GM10266 (cell line): Measurements from ENCODE around the gene ECM1.
A peak's percentile ranks its signal among the peaks of the same experiment; 100 is the strongest.

Source experiments
- DNase-seq: peaks from one replicate; pipeline ENCODE4 v3.0.0; 2012; ENCODE audit errors: extremely low spot score
- TF ChIP-seq, protein P1 (sequence below): IDR thresholded peaks from 2 replicates; pipeline ENCODE4 v1.5.1; 2012; ENCODE audit warnings: mild to moderate bottlenecking, low read depth; ENCODE audit not compliant: control insufficient read depth, insufficient read depth; ENCODE audit errors: missing control alignments

The ECM1 gene

DNA sequence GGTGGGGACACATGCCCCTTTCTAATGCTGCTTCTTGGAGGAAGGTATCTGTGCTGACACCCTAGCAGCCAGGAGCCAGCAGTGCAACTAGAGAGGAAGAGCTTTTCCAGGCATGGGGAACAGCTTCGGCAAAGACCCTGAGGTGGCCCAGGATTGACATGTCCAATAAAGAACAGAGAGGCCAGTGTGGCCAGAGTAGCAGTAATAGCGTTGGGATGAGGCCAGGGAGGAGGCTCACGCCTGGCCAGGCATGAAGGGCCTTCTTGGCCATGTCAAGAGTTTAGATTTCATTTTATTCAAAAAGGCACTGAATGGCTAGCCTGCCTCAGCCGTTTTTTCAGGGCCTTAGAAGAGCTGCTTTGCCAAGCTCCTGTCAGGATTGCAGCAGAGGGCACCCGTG is 25.0 kb downstream of the ECM1 start:
- no peak for DNase-seq
- TF ChIP-seq, protein P1, sequence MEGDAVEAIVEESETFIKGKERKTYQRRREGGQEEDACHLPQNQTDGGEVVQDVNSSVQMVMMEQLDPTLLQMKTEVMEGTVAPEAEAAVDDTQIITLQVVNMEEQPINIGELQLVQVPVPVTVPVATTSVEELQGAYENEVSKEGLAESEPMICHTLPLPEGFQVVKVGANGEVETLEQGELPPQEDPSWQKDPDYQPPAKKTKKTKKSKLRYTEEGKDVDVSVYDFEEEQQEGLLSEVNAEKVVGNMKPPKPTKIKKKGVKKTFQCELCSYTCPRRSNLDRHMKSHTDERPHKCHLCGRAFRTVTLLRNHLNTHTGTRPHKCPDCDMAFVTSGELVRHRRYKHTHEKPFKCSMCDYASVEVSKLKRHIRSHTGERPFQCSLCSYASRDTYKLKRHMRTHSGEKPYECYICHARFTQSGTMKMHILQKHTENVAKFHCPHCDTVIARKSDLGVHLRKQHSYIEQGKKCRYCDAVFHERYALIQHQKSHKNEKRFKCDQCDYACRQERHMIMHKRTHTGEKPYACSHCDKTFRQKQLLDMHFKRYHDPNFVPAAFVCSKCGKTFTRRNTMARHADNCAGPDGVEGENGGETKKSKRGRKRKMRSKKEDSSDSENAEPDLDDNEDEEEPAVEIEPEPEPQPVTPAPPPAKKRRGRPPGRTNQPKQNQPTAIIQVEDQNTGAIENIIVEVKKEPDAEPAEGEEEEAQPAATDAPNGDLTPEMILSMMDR, result no peak

DNA sequence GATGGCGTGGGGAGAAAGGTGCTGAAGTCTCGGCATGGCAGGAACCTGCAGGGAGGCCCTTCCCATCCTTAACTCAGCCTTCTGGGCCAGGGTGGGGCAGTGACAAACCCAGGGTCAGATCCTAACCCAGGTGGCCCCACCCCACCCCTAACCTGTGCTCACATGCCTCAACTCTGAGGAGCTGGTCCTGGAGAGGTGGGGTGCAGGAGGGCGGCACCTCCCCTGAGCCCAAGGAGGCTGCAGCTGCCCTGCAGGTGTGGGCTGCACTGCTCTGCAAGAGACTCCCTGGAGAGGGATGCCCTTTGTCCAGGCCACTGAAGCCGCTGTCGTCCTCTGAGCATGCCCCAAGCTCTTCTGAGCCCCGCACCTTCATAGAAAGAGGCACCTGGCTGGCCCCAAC is 26.1 kb downstream of the ECM1 start:
- DNase-seq, result no peak
- TF ChIP-seq, protein P1, result no peak

DNA sequence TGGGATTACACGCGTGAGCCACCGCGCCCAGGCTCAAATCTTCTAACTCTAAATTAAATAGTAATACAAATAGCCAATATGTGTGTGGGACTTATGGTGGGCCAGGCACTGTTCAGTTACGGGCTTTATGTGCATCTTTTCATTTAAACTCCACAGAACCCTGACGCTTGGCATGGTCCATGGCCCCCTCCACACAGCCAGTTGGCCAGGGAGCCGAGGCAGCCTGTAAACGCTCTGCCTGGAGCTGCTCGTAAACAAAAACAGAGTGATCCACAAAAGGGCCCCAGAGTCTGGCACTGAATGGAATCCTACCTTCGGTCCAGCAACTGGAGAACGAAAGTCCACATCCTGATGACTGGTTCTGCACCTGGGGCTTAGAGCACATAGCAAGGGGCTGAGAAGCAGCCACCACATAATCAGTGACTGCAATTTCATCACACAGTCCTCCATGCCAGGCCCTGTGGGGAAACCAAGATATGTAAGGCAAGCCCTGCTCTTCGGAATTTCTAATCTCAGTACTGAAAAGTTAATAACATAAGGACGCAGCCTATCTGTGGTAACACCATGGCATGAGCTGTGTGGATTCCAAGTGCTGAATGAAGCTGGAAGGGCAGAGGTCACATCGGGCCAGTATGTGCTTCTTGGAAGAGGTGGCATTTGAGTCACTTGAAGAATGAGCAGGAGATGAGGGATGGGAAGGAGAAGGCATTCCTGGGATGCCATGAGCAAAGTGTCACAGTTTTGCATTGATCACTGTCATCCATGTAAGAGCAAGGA is 27.8 kb downstream of the ECM1 start:
- DNase-seq, result no peak
- TF ChIP-seq, protein P1, result no peak

DNA sequence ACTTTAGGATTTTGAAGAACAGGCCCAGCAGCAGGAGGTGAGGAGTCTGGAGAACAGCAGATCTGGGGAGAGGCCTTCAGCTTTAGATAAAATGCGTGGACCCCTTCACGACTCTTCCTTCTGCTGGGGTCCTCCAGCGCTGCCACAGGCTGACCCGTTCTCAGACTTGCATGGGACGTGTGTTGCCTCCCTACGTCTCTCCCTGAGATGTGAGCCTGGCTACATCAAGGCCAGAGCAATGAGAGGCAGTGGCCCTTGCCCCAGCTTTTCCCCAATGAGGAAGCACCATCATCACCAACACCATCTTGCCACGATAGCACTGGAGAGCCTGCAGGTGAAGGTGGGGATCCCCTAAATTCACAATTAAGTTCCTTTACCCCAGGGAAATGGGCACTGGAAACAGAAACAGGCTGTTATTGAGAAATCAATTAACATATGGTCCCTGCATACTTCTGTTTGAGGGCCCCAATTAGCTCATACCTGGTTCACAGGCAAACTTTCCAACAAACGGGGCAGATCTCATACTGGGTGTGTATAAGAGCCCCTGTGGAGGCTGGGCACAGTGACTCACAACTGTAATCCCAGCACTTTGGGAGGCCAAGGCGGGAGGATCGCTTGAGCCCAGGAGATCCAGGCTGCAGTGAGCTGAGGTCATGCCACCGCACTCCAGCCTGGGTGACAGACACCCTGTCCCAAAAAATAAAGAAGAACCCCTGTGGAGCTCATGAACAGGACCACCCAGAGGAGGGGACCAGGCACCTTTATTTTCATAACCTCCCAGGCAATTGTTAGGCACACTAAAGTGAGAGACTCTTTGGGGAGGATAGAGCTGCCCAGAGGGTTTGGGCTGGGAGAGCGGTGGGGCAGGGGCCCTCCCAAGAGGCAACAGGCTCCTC is 29.2 kb downstream of the ECM1 start:
- TF ChIP-seq, protein P1, result no peak
- no peak for DNase-seq

DNA sequence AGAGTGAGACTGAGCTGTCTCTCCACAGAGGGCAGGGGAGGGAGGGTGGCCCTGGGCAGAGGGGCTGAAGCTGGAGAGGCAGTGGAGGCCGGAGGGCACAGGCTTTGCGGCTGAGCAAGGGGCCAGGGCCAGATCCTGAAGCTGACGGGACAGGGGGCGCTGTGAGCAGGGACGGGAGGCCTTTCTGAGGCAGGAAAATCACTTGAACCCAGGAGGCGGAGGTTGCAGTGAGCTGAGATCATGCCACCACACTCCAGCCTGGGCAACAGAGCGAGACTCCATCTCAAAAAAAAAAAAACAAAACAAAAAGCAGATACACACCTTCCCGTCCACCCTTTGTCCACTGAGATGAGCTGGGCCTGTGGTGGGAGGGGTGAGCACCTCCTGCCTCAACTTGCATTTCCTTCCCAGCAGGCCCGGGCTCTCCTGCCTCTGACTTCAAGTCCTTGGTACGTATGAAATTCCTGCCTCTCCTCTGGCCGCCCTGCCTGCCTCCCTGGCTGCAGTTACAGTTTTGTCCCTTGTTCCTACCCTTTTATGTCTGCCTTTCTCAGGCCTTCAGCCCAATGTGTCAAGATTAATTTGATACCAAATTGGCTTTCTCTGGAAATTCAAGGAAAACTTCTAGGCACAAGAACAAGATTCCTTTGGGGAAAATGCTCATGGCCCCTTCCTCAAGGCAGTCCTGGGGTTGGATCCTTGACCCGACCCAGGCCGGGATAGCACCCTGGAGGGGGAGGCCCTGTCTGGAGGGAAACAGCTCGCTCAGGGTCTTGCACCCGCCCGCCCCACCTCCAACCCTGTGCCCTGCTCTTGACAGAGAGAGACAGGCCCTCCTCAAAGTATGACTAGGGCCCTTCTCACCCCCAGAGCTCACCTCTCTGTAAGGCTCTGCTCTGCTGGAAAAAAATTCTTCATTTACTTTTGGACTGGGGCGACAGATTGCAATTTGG is 30.1 kb downstream of the ECM1 start:
- TF ChIP-seq, protein P1, result peak; percentile 1
- DNase-seq, result no peak

DNA sequence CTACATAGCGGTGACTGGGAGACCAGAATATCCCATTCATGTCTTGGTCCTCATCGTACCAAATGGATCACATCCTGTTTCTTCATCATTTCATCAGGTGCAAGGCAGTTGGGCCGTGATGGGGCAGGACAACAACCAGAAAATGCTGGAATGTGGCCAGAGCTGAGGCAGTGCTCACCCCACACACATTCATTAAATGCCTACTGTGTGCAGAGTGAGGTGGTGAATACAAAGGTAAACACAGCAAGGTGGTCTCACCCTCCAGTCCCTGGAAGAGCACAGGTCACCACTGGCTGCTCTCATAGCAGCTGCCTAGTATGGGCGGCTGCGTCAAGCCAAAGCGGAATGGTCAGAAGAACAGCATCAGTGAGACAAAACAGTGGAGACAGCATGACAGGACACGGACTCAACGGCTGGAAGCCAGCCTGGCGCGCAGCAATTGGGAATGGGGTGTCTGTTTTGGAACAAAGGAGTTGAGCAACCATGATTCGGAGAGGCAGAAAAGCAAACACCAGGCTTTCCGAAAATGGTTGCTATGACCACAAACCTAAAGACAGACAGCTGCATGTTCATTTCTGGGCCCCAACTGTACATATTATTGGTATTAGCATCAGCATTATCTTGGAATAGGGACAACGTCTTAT is 35.7 kb downstream of the ECM1 start:
- TF ChIP-seq, protein P1, result no peak
- no peak for DNase-seq
